ENCODE data around the gene CAPN5. TPM values are rescaled to one million over a fixed set of nuclear protein-coding genes. Genes with fewer than 3 reads are reported as not detected.

The CAPN5 gene
- total RNA-seq, 1 donor from 2014 or later, result 29.7 TPM

- no peak for TF ChIP-seq CTCF (IDR thresholded peaks at IDR 0.05; ENCODE audit: unreplicated experiment)
- H3K27me3 Mint-ChIP-seq (ENCODE audit: unreplicated experiment), result peaks cover 7% of the 10 kb centered on the region
These were observed 7.4 kb downstream of the CAPN5 start for GRCh38 chr11:77074205-77074604.

GRCh38 chr11:77074626-77075221 lies 8.0 kb downstream of the CAPN5 start:
- TF ChIP-seq CTCF (IDR thresholded peaks at IDR 0.05; ENCODE audit: unreplicated experiment), result no peak
- peaks cover 22% of the 10 kb centered on the region for H3K4me1 Mint-ChIP-seq (ENCODE audit: unreplicated experiment)

More at GRCh38 chr11:77074205-77074604, 7.4 kb downstream of the CAPN5 start:
- H3K4me3 Mint-ChIP-seq (ENCODE audit: unreplicated experiment), result no peak overlapping the region
- H3K4me1 Mint-ChIP-seq (ENCODE audit: unreplicated experiment), result peaks cover 22% of the 10 kb centered on the region
- no peaks in the 10 kb centered on the region for H3K9me3 Mint-ChIP-seq (ENCODE audit: unreplicated experiment)
- no peak overlapping the region for H3K27ac Mint-ChIP-seq (ENCODE audit: unreplicated experiment)
- no peak for DNase-seq (ENCODE audit: low spot score)
- peaks cover 8% of the 10 kb centered on the region for H3K36me3 Mint-ChIP-seq (ENCODE audit: low read depth, unreplicated experiment)

GRCh38 chr11:77075425-77075905 lies 8.7 kb downstream of the CAPN5 start:
- Mint-ChIP-seq H3K27me3 (ENCODE audit: unreplicated experiment) (peaks cover 5% of the 10 kb centered on the region), H3K36me3 (ENCODE audit: low read depth, unreplicated experiment) (peaks cover 8% of the 10 kb centered on the region), H3K4me3 (ENCODE audit: unreplicated experiment) (no peak overlapping the region), H3K4me1 (ENCODE audit: unreplicated experiment) (peaks cover 22% of the 10 kb centered on the region), H3K27ac (ENCODE audit: unreplicated experiment) (no peak overlapping the region), H3K9me3 (ENCODE audit: unreplicated experiment) (no peaks in the 10 kb centered on the region)
- no peak for DNase-seq (ENCODE audit: low spot score)
- TF ChIP-seq CTCF (IDR thresholded peaks at IDR 0.05; ENCODE audit: unreplicated experiment), result no peak

More at GRCh38 chr11:77074626-77075221, 8.0 kb downstream of the CAPN5 start:
- Mint-ChIP-seq H3K36me3 (ENCODE audit: low read depth, unreplicated experiment) (peaks cover 8% of the 10 kb centered on the region), H3K27me3 (ENCODE audit: unreplicated experiment) (peaks cover 7% of the 10 kb centered on the region), H3K9me3 (ENCODE audit: unreplicated experiment) (no peaks in the 10 kb centered on the region), H3K4me3 (ENCODE audit: unreplicated experiment) (no peak overlapping the region), H3K27ac (ENCODE audit: unreplicated experiment) (no peak overlapping the region)
- no peak for DNase-seq (ENCODE audit: low spot score)

GRCh38 chr11:77079666-77080065 lies 12.9 kb downstream of the CAPN5 start:
- no peak for TF ChIP-seq CTCF (IDR thresholded peaks at IDR 0.05; ENCODE audit: unreplicated experiment)
- Mint-ChIP-seq H3K36me3 (ENCODE audit: low read depth, unreplicated experiment) (no peaks in the 10 kb centered on the region), H3K4me3 (ENCODE audit: unreplicated experiment) (no peak overlapping the region), H3K4me1 (ENCODE audit: unreplicated experiment) (no peaks in the 10 kb centered on the region), H3K9me3 (ENCODE audit: unreplicated experiment) (no peaks in the 10 kb centered on the region), H3K27me3 (ENCODE audit: unreplicated experiment) (no peaks in the 10 kb centered on the region), H3K27ac (ENCODE audit: unreplicated experiment) (no peak overlapping the region)
- no peak for DNase-seq (ENCODE audit: low spot score)

DNA sequence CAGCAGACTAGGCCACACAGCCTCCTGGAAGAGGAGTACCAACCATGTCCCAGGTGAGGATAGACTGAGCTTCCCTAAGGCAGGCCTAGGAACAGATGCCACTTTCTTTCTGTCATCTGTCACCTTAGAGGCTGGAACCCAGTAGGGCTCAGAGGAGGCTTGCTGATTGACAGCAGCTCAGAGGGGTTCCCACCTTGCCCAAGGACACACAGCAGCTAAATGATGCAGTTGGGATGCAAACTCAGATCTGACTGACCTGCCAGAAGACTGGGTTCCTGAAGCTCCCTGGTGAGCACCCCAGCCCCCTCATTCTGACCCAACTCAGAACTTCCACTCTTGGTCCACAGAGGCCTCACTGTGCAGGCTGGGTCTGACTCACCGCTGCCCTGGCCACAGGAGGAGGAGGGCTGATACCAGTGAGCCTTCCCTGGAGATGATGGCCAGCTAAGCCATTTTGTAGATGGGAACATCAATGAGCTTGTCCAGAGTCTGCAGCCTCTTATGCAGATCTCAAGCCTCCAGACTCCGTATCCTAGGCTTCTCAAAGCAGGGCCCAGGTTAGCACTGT lies 14.0 kb downstream of the CAPN5 start:
- Mint-ChIP-seq H3K27ac (ENCODE audit: unreplicated experiment) (no peak overlapping the region), H3K27me3 (ENCODE audit: unreplicated experiment) (no peaks in the 10 kb centered on the region), H3K36me3 (ENCODE audit: low read depth, unreplicated experiment) (no peaks in the 10 kb centered on the region), H3K4me3 (ENCODE audit: unreplicated experiment) (no peak overlapping the region), H3K9me3 (ENCODE audit: unreplicated experiment) (no peaks in the 10 kb centered on the region), H3K4me1 (ENCODE audit: unreplicated experiment) (no peaks in the 10 kb centered on the region)
- no peak for DNase-seq (ENCODE audit: low spot score)
- TF ChIP-seq CTCF (IDR thresholded peaks at IDR 0.05; ENCODE audit: unreplicated experiment), result no peak
